ENCODE data around the gene CSMD2.

The CSMD2 gene

GRCh38 chr1:33471416-33471815 is 693.6 kb downstream of the CSMD2 start:
- H3K4me2 ChIP-seq (ENCODE audit: low read depth, low read length): peak overlapping the region; percentile 84
- H3K4me3 ChIP-seq (ENCODE audit: low read length): peak overlapping the region; percentile 80; the same call in 1 of the 2 replicates
- TF ChIP-seq EZH2 (optimal IDR thresholded peaks at IDR 0.05; ENCODE audit: low read depth, low read length): no peak
- TF ChIP-seq CTCF (IDR thresholded peaks at IDR 0.05; ENCODE audit: low read length): no peak
- TF ChIP-seq EZH2phosphoT487 (IDR thresholded peaks at IDR 0.05; ENCODE audit: low read length): no peak

DNA sequence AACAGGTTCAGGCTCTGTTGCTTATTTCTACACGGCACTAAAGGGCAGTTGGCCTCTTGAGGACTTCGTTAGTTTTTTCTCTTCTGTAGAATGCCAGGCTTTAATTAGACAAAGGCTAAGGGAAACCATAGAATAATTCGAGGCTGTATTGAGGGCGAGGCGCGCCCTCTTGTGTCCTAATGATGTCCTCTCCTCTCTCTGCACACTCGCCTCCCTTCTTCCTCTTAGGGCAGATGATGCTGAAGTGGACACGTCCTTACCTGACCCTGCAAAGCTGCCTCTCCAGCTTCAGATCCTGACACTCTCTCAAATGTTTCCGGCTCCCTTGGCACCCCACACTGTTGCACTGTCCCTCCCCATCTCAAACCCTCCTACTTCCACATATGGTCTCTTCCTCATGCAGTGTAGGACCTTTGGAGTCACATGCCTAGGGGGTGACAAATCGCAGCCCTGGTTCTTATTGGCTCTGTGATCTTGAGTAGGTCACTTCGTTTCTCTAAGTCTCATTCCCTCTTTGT is 694.5 kb downstream of the CSMD2 start:
- H3K27me3 ChIP-seq (replicated peaks; ENCODE audit: insufficient read depth, low read length): no peaks in the 10 kb centered on the region
- H3K9ac ChIP-seq (ENCODE audit: low read length): no peak overlapping the region
- DNase-seq: peak; percentile 72
- H2AFZ ChIP-seq (ENCODE audit: low read length): no peak overlapping the region
- no peak overlapping the region for H3K4me2 ChIP-seq (ENCODE audit: low read depth, low read length)
- no peaks in the 10 kb centered on the region for H3K9me3 ChIP-seq (replicated peaks; ENCODE audit: insufficient read depth, low read length)
- no peaks in the 10 kb centered on the region for H3K36me3 ChIP-seq (replicated peaks; ENCODE audit: insufficient read depth, low read length)
- H3K9me2 ChIP-seq (replicated peaks; ENCODE audit: insufficient read depth, low read length): no peaks in the 10 kb centered on the region
- H3K4me1 ChIP-seq (ENCODE audit: low read length): peaks cover 10% of the 10 kb centered on the region
- no peaks in the 10 kb centered on the region for H3F3A ChIP-seq (ENCODE audit: insufficient read depth, low read length)
- no peaks in the 10 kb centered on the region for H4K20me1 ChIP-seq (ENCODE audit: insufficient read depth, low read length)
- 0 out of 2 replicates have a peak, but pooled peaks cover 4% of the 10 kb centered on the region for H3K79me2 ChIP-seq (ENCODE audit: low read length)
- H3K4me3 ChIP-seq (ENCODE audit: low read length): no peak overlapping the region
- TF ChIP-seq EZH2 (optimal IDR thresholded peaks at IDR 0.05; ENCODE audit: low read depth, low read length) (no peak), CTCF (IDR thresholded peaks at IDR 0.05; ENCODE audit: low read length) (peak; percentile 86), EZH2phosphoT487 (IDR thresholded peaks at IDR 0.05; ENCODE audit: low read length) (no peak)
- no peak overlapping the region for H3K27ac ChIP-seq (ENCODE audit: low read length)

More at GRCh38 chr1:33471416-33471815, 693.6 kb downstream of the CSMD2 start:
- no peaks in the 10 kb centered on the region for H3F3A ChIP-seq (ENCODE audit: insufficient read depth, low read length)
- no peaks in the 10 kb centered on the region for H4K20me1 ChIP-seq (ENCODE audit: insufficient read depth, low read length)
- H3K4me1 ChIP-seq (ENCODE audit: low read length): peaks cover 10% of the 10 kb centered on the region
- 0 out of 2 replicates have a peak, but pooled peaks cover 4% of the 10 kb centered on the region for H3K79me2 ChIP-seq (ENCODE audit: low read length)
- H3K9ac ChIP-seq (ENCODE audit: low read length): no peak overlapping the region; the same call in 1 of the 2 replicates
- no peaks in the 10 kb centered on the region for H3K9me2 ChIP-seq (replicated peaks; ENCODE audit: insufficient read depth, low read length)
- H3K9me3 ChIP-seq (replicated peaks; ENCODE audit: insufficient read depth, low read length): no peaks in the 10 kb centered on the region
- peak overlapping the region; percentile 94 for H2AFZ ChIP-seq (ENCODE audit: low read length)
- no peak overlapping the region for H3K27ac ChIP-seq (ENCODE audit: low read length)
- DNase-seq: no peak
- H3K36me3 ChIP-seq (replicated peaks; ENCODE audit: insufficient read depth, low read length): no peaks in the 10 kb centered on the region
- H3K27me3 ChIP-seq (replicated peaks; ENCODE audit: insufficient read depth, low read length): no peaks in the 10 kb centered on the region

GRCh38 chr1:33469691-33470090 is 695.3 kb downstream of the CSMD2 start:
- no peak overlapping the region for H3K27ac ChIP-seq (ENCODE audit: low read length)
- H3K4me2 ChIP-seq (ENCODE audit: low read depth, low read length): no peak overlapping the region
- H3K4me3 ChIP-seq (ENCODE audit: low read length): no peak overlapping the region

More at GRCh38 chr1:33469691-33470090, 695.3 kb downstream of the CSMD2 start:
- Histone ChIP-seq H3K36me3 (replicated peaks; ENCODE audit: insufficient read depth, low read length) (no peaks in the 10 kb centered on the region), H3K4me1 (ENCODE audit: low read length) (peaks cover 10% of the 10 kb centered on the region), H2AFZ (ENCODE audit: low read length) (no peak overlapping the region), H3K79me2 (ENCODE audit: low read length) (0 out of 2 replicates have a peak, but pooled peaks cover 4% of the 10 kb centered on the region), H3K27me3 (replicated peaks; ENCODE audit: insufficient read depth, low read length) (no peaks in the 10 kb centered on the region), H3F3A (ENCODE audit: insufficient read depth, low read length) (no peaks in the 10 kb centered on the region), H3K9ac (ENCODE audit: low read length) (no peak overlapping the region), H3K9me2 (replicated peaks; ENCODE audit: insufficient read depth, low read length) (no peaks in the 10 kb centered on the region), H4K20me1 (ENCODE audit: insufficient read depth, low read length) (no peaks in the 10 kb centered on the region), H3K9me3 (replicated peaks; ENCODE audit: insufficient read depth, low read length) (no peaks in the 10 kb centered on the region)
- no peak for TF ChIP-seq EZH2phosphoT487 (IDR thresholded peaks at IDR 0.05; ENCODE audit: low read length)
- TF ChIP-seq EZH2 (optimal IDR thresholded peaks at IDR 0.05; ENCODE audit: low read depth, low read length): no peak
- TF ChIP-seq CTCF (IDR thresholded peaks at IDR 0.05; ENCODE audit: low read length): no peak
- no peak for DNase-seq

Measured in MM.1S (cell line).